Measurements from ENCODE around the gene CACNA1D.

Gene CACNA1D

GRCh38 chr3:53787016-53787415, 292.6 kb downstream of the CACNA1D start:
- DNase-seq (ENCODE audit: low spot score) = no peak

- DNase-seq (ENCODE audit: low spot score) = no peak
These were observed 293.6 kb downstream of the CACNA1D start for GRCh38 chr3:53788038-53788437.

GRCh38 chr3:53789459-53789858, 295.0 kb downstream of the CACNA1D start:
- DNase-seq (ENCODE audit: low spot score) = no peak

- no peak for DNase-seq (ENCODE audit: low spot score)
These were observed 296.1 kb downstream of the CACNA1D start for GRCh38 chr3:53790470-53790869.

- no peak for DNase-seq (ENCODE audit: low spot score)
These were observed 296.9 kb downstream of the CACNA1D start for GRCh38 chr3:53791317-53791716.

GRCh38 chr3:53792866-53793265, 298.5 kb downstream of the CACNA1D start:
- no peak for DNase-seq (ENCODE audit: low spot score)

- no peak for DNase-seq (ENCODE audit: low spot score)
These were observed 300.2 kb downstream of the CACNA1D start for GRCh38 chr3:53794597-53794996.

GRCh38 chr3:53795176-53795575, 300.8 kb downstream of the CACNA1D start:
- DNase-seq (ENCODE audit: low spot score) = no peak

- DNase-seq (ENCODE audit: low spot score) = no peak
These were observed 301.6 kb downstream of the CACNA1D start for GRCh38 chr3:53795789-53796560.

GRCh38 chr3:53798144-53798543, 303.7 kb downstream of the CACNA1D start:
- DNase-seq (ENCODE audit: low spot score) = no peak

- no peak for DNase-seq (ENCODE audit: low spot score)
These were observed 305.0 kb downstream of the CACNA1D start for GRCh38 chr3:53799338-53799865.

- no peak for DNase-seq (ENCODE audit: low spot score)
These were observed 305.9 kb downstream of the CACNA1D start for GRCh38 chr3:53800041-53800906.

GRCh38 chr3:53801319-53801718, 306.9 kb downstream of the CACNA1D start:
- DNase-seq (ENCODE audit: low spot score) = no peak

GRCh38 chr3:53802256-53802880, 308.0 kb downstream of the CACNA1D start:
- DNase-seq (ENCODE audit: low spot score) = no peak

- DNase-seq (ENCODE audit: low spot score) = no peak
These were observed 308.9 kb downstream of the CACNA1D start for GRCh38 chr3:53803124-53803815.

- no peak for DNase-seq (ENCODE audit: low spot score)
These were observed 309.6 kb downstream of the CACNA1D start for GRCh38 chr3:53803816-53804695.

GRCh38 chr3:53804697-53805462, 310.5 kb downstream of the CACNA1D start:
- DNase-seq (ENCODE audit: low spot score) = peak; percentile 40

- no peak for DNase-seq (ENCODE audit: low spot score)
These were observed 311.2 kb downstream of the CACNA1D start for GRCh38 chr3:53805463-53806159.
